Panc1 (cell line): ENCODE measurements around the gene CAP1.

ENCODE experiments used
- TCF7L2 ChIP-seq: IDR thresholded peaks from 2 replicates; pipeline ENCODE4 v1.6.1; 2011; ENCODE audit warnings: mild to moderate bottlenecking, low read depth, low read length, inconsistent platforms
- TF ChIP-seq, protein P1 (sequence below): fragments of 450-650 bp; IDR thresholded peaks from 2 replicates; pipeline ENCODE4 v1.5.1; 2017; ENCODE audit warnings: mild to moderate bottlenecking

DNA sequence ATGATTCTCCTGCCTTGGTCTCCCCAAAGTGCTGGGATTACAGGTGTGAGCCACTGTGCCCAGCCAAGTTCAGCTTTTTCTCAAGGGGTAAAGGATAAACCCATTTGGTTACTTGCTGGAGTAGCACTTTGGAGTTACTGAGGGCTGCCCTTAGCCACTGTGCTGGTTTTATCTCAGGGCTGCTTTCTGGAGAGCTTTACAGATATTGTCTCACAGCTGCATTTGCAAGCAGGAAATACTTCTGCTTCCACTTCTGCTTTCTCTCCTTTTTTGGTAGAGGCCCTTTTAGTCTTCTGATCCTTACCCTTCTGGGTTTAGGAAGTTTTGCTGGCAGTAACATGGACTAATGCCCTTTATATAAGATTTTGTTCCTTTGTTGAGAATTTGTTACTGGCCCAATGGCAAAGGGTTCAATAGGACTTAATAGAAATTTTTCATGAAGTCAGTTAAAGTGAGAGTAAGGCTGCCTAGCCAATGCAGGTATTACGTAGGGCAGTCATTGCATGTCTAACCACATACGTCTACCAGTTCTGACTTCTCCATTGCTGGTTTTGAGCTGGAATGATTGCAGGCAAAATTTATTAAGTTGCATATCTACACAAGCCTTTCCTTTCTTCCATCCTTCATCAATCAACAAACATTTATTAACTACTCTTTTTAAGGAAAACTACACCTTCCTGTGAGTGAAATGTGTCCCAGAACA is 24.4 kb downstream of the CAP1 start:
- no peak for TF ChIP-seq TCF7L2
- TF ChIP-seq, protein P1, sequence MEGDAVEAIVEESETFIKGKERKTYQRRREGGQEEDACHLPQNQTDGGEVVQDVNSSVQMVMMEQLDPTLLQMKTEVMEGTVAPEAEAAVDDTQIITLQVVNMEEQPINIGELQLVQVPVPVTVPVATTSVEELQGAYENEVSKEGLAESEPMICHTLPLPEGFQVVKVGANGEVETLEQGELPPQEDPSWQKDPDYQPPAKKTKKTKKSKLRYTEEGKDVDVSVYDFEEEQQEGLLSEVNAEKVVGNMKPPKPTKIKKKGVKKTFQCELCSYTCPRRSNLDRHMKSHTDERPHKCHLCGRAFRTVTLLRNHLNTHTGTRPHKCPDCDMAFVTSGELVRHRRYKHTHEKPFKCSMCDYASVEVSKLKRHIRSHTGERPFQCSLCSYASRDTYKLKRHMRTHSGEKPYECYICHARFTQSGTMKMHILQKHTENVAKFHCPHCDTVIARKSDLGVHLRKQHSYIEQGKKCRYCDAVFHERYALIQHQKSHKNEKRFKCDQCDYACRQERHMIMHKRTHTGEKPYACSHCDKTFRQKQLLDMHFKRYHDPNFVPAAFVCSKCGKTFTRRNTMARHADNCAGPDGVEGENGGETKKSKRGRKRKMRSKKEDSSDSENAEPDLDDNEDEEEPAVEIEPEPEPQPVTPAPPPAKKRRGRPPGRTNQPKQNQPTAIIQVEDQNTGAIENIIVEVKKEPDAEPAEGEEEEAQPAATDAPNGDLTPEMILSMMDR = no peak
